ENCODE measurements around the gene ADORA2B.

The ADORA2B gene

DNA sequence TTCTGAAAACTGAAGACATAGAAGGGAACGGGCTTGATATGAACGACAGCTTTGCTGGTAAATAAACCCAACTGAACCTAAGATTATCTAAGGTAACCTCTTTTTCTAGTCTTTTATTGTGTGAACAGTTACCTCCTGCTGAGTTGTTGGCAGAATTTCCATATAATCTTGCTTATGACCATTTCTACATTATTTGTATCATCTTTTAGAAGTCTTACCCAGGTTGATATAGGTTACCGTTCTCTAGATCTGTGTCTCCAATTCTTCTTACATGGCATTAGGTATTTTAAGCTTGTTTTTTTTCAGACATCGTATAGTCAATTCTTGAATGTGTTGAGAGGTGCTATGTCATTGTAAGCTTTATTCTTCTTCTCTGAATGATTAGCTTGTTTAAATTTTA lies 79.0 kb downstream of the ADORA2B start:
- Histone ChIP-seq H3K9me3 (ENCODE audit: control insufficient read depth in 1 of 2, low read length in 2 of 2) (no peaks in the 10 kb centered on the region), H3K27ac (ENCODE audit: low read length) (no peak overlapping the region), H3K36me3 (ENCODE audit: control insufficient read depth in 1 of 2, insufficient read depth in 2 of 2, low read length in 2 of 2) (peaks cover 41 to 52% of the 10 kb centered on the region in 2 donors), H3K4me3 (ENCODE audit: low read depth in 1 of 2, low read length in 2 of 2) (no peak overlapping the region), H3K4me1 (ENCODE audit: control insufficient read depth in 1 of 2, insufficient read depth in 2 of 2, low read length in 2 of 2) (peaks cover 4 to 10% of the 10 kb centered on the region in 2 donors), H3K27me3 (ENCODE audit: low read depth, low read length) (no peaks in the 10 kb centered on the region)

DNA sequence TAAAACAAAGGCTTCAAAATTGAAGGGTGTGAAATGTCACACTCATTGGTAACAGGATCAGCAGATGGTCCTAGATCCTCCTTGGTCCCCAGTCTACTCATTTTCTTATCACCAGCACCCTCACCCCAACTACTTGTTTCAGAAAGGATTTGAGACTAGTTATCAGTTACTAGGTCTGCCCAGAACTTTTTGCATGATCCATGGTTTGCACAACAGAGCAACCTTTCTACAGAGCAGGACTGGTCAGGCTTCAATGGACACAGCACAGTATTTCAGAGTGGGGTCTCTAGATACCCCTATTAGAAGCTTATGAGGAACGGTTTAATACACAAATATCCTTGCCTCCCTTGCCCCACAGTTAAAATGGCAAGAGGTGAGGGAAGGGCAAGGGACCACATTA lies 80.3 kb downstream of the ADORA2B start:
- Histone ChIP-seq H3K9me3 (ENCODE audit: control insufficient read depth in 1 of 2, low read length in 2 of 2) (no peaks in the 10 kb centered on the region), H3K27ac (ENCODE audit: low read length) (no peak overlapping the region), H3K27me3 (ENCODE audit: low read depth, low read length) (no peaks in the 10 kb centered on the region), H3K36me3 (ENCODE audit: control insufficient read depth in 1 of 2, insufficient read depth in 2 of 2, low read length in 2 of 2) (peaks cover 50 to 56% of the 10 kb centered on the region in 2 donors), H3K4me3 (ENCODE audit: low read depth in 1 of 2, low read length in 2 of 2) (no peak overlapping the region), H3K4me1 (ENCODE audit: control insufficient read depth in 1 of 2, insufficient read depth in 2 of 2, low read length in 2 of 2) (peaks cover 4 to 10% of the 10 kb centered on the region in 2 donors)

Data from muscle layer of duodenum (tissue), 2 donors.